GM19455 (cell line): ENCODE measurements around the gene CP.

ENCODE experiments used
- ATAC-seq: cut with Tn5 transposase; IDR thresholded peaks from one replicate; pipeline ENCODE4 v1.9.1; 2021; ENCODE audit not compliant: unreplicated experiment

CP gene

GRCh38 chr3:149186721-149187120, 34.9 kb downstream of the CP start:
- no peak for ATAC-seq

GRCh38 chr3:149186219-149186618, 35.4 kb downstream of the CP start:
- ATAC-seq, result no peak

- no peak for ATAC-seq
Measured at GRCh38 chr3:149181182-149181581, 40.4 kb downstream of the CP start.

- ATAC-seq, result no peak
Measured at GRCh38 chr3:149180057-149180573, 41.5 kb downstream of the CP start.

- ATAC-seq, result no peak
Measured at GRCh38 chr3:149179220-149179619, 42.4 kb downstream of the CP start.

GRCh38 chr3:149177122-149177521, 44.5 kb downstream of the CP start:
- no peak for ATAC-seq

- peak; percentile 89 for ATAC-seq
Measured at GRCh38 chr3:149174901-149175300, 46.7 kb downstream of the CP start.

GRCh38 chr3:149170672-149171071, 51.0 kb downstream of the CP start:
- no peak for ATAC-seq

GRCh38 chr3:149167898-149168297, 53.7 kb downstream of the CP start:
- no peak for ATAC-seq

- ATAC-seq, result no peak
Measured at GRCh38 chr3:149163066-149163465, 58.6 kb downstream of the CP start.

GRCh38 chr3:149162007-149162406, 59.6 kb downstream of the CP start:
- ATAC-seq, result no peak

- no peak for ATAC-seq
Measured at GRCh38 chr3:149160754-149161300, 60.8 kb downstream of the CP start.

GRCh38 chr3:149153402-149153801, 68.2 kb downstream of the CP start:
- no peak for ATAC-seq

- peak; percentile 95 for ATAC-seq
Measured at GRCh38 chr3:149152420-149152819, 69.2 kb downstream of the CP start.

- no peak for ATAC-seq
Measured at GRCh38 chr3:149151843-149152242, 69.8 kb downstream of the CP start.

- no peak for ATAC-seq
Measured at GRCh38 chr3:149150436-149150835, 71.2 kb downstream of the CP start.

GRCh38 chr3:149145974-149146373, 75.7 kb downstream of the CP start:
- peak; percentile 69 for ATAC-seq

- ATAC-seq, result no peak
Measured at GRCh38 chr3:149145356-149145755, 76.3 kb downstream of the CP start.

- ATAC-seq, result no peak
Measured at GRCh38 chr3:149142682-149143081, 78.9 kb downstream of the CP start.

GRCh38 chr3:149134575-149134974, 87.1 kb downstream of the CP start:
- no peak for ATAC-seq

- no peak for ATAC-seq
Measured at GRCh38 chr3:149131589-149131988, 90.0 kb downstream of the CP start.

GRCh38 chr3:149129326-149130205, 92.1 kb downstream of the CP start, which contains the start of gene HPS3:
HPS3 (plus strand) TSS chr3:149129638; CDS start chr3:149129724, 86 bp downstream.
- peak; percentile 96 for ATAC-seq
